Glutamatergic neuron (in vitro differentiated cells): ENCODE data around the gene DBI. TPM values are rescaled to one million over a fixed set of nuclear protein-coding genes. Genes with fewer than 3 reads are reported as not detected.

Source experiments
- DNase-seq: peaks from one replicate; pipeline ENCODE4 v3.0.0; 2022
- H3K27ac Mint-ChIP-seq: one replicate; pipeline ENCODE4 v1.8.0; 2020; ENCODE audit warnings: mild to moderate bottlenecking, mixed read lengths, inconsistent platforms; ENCODE audit not compliant: unreplicated experiment
- H3K27me3 Mint-ChIP-seq: one replicate; pipeline ENCODE4 v1.8.0; 2020; ENCODE audit warnings: mild to moderate bottlenecking, moderate library complexity, mixed read lengths, inconsistent platforms; ENCODE audit not compliant: unreplicated experiment
- H3K36me3 Mint-ChIP-seq: one replicate; pipeline ENCODE4 v1.8.0; 2020; ENCODE audit warnings: mild to moderate bottlenecking, mixed read lengths, inconsistent platforms; ENCODE audit not compliant: unreplicated experiment
- H3K4me1 Mint-ChIP-seq: one replicate; pipeline ENCODE4 v1.8.0; 2020; ENCODE audit warnings: mild to moderate bottlenecking, low read depth, mixed read lengths, inconsistent platforms; ENCODE audit not compliant: unreplicated experiment
- H3K4me3 Mint-ChIP-seq: one replicate; pipeline ENCODE4 v1.8.0; 2020; ENCODE audit warnings: mild to moderate bottlenecking, mixed read lengths, inconsistent platforms; ENCODE audit not compliant: unreplicated experiment
- H3K9me3 Mint-ChIP-seq: one replicate; pipeline ENCODE4 v1.8.0; 2020; ENCODE audit warnings: mild to moderate bottlenecking, moderate library complexity, mixed read lengths, inconsistent platforms; ENCODE audit not compliant: unreplicated experiment
- CTCF ChIP-seq: fragments of 200-600 bp; sonication (generic); IDR thresholded peaks from one replicate; pipeline ENCODE4 v1.5.0; 2021; ENCODE audit not compliant: partially characterized antibody, unreplicated experiment
- long read RNA-seq: library from polyadenylated mRNA; unstranded; transcript quantifications from one replicate; pipeline ENCODE4 v2.0.0, GENCODE V29; 2020; ENCODE audit not compliant: unreplicated experiment
- total RNA-seq: library from RNA; stranded (reverse); fragmentation: NEBNext Ultra II Directional; extraction: Animal tissue kit (Norgen Biotek cat#: 25700); gene quantifications from one replicate; pipeline ENCODE4 v1.2.1, GENCODE V29; 2021; ENCODE audit not compliant: unreplicated experiment

Gene DBI
- 134 TPM for total RNA-seq
- long read RNA-seq, transcript DBI-202 (4 exons, 637 nt), result major isoform, 152 of 153 reads
- long read RNA-seq, partial matches to known transcripts, result 1 of 153 reads
- long read RNA-seq, other reads (novel, unspliced or antisense), result 0 of 153 reads

GRCh38 chr2:119366649-119367471, at the start of gene DBI, which contains the start of gene C2orf76:
DBI (plus strand) TSS chr2:119366977; CDS start chr2:119367052, 75 bp downstream.
C2orf76 (minus strand) TSS chr2:119366834; CDS start chr2:119339959, 26,875 bp downstream.
- Mint-ChIP-seq H3K4me1 (peaks cover 15% of the 10 kb centered on the region), H3K27me3 (peaks cover 2% of the 10 kb centered on the region), H3K9me3 (peaks cover 11% of the 10 kb centered on the region), H3K4me3 (peak within 1 kb of the TSS; percentile 99), H3K27ac (peak within 1 kb of the TSS; percentile 96), H3K36me3 (peaks cover under 1% of the 10 kb centered on the region)
- no peak for TF ChIP-seq CTCF
- DNase-seq, result peak; percentile 94

- Mint-ChIP-seq H3K27me3 (no peaks in the 10 kb centered on the region), H3K9me3 (no peaks in the 10 kb centered on the region), H3K27ac (no peak overlapping the region), H3K4me3 (no peak overlapping the region), H3K36me3 (no peaks in the 10 kb centered on the region), H3K4me1 (no peaks in the 10 kb centered on the region)
- no peak for DNase-seq
- TF ChIP-seq CTCF, result no peak
Observed at GRCh38 chr2:119317554-119317953, 49.2 kb upstream of the DBI start.

- DNase-seq, result no peak
- Mint-ChIP-seq H3K4me3 (no peak overlapping the region), H3K27me3 (no peaks in the 10 kb centered on the region), H3K4me1 (no peaks in the 10 kb centered on the region), H3K9me3 (no peaks in the 10 kb centered on the region), H3K27ac (no peak overlapping the region), H3K36me3 (no peaks in the 10 kb centered on the region)
- TF ChIP-seq CTCF, result no peak
Observed at GRCh38 chr2:119319593-119319992, 47.2 kb upstream of the DBI start.

- no peak for DNase-seq
- no peaks in the 10 kb centered on the region for H3K36me3 Mint-ChIP-seq
- no peak for TF ChIP-seq CTCF
- H3K4me1 Mint-ChIP-seq, result no peaks in the 10 kb centered on the region
- no peak overlapping the region for H3K27ac Mint-ChIP-seq
- no peak overlapping the region for H3K4me3 Mint-ChIP-seq
- peaks cover 1% of the 10 kb centered on the region for H3K27me3 Mint-ChIP-seq
- H3K9me3 Mint-ChIP-seq, result no peaks in the 10 kb centered on the region
Observed at GRCh38 chr2:119323459-119323858, 43.3 kb upstream of the DBI start.

GRCh38 chr2:119324685-119325270, 42.0 kb upstream of the DBI start:
- Mint-ChIP-seq H3K27ac (no peak overlapping the region), H3K4me3 (no peak overlapping the region), H3K9me3 (no peaks in the 10 kb centered on the region), H3K4me1 (no peaks in the 10 kb centered on the region), H3K27me3 (peaks cover 1% of the 10 kb centered on the region), H3K36me3 (no peaks in the 10 kb centered on the region)
- no peak for TF ChIP-seq CTCF
- DNase-seq, result no peak
